MM.1S (cell line): ENCODE data around the gene RPGR.

Experiments used
- EZH2 ChIP-seq: fragments of 300-600 bp; sonication (generic); optimal IDR thresholded peaks from 2 replicates; pipeline ENCODE3; 2017; ENCODE audit warnings: low read depth, mild to moderate bottlenecking, antibody characterized with exemption, low read length, mixed read lengths
- TF ChIP-seq, protein P1 (sequence below): fragments of 300-600 bp; sonication (generic); IDR thresholded peaks from 2 replicates; pipeline ENCODE4 v1.5.1; 2016; ENCODE audit warnings: antibody characterized with exemption, low read length, mixed read lengths

DNA sequence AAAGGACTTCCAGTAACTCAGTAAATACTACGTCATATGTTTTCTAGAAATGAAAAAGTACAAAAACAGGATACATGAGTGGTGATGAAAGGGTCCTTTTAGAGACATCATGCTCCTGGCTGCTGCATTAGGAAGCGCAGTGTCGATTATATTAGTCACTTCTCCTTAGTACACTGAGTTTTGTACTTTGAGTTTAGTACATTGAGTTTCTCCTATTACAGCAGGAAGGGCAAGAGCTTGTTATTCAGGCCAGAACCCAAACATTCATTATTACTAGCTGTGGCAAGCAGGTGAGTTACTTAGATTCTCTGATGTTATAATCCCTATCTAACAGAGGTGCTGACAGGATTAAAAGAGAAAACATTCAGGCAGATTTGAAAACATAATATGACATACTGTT, 21.3 kb downstream of the RPGR start:
- TF ChIP-seq, protein P1, sequence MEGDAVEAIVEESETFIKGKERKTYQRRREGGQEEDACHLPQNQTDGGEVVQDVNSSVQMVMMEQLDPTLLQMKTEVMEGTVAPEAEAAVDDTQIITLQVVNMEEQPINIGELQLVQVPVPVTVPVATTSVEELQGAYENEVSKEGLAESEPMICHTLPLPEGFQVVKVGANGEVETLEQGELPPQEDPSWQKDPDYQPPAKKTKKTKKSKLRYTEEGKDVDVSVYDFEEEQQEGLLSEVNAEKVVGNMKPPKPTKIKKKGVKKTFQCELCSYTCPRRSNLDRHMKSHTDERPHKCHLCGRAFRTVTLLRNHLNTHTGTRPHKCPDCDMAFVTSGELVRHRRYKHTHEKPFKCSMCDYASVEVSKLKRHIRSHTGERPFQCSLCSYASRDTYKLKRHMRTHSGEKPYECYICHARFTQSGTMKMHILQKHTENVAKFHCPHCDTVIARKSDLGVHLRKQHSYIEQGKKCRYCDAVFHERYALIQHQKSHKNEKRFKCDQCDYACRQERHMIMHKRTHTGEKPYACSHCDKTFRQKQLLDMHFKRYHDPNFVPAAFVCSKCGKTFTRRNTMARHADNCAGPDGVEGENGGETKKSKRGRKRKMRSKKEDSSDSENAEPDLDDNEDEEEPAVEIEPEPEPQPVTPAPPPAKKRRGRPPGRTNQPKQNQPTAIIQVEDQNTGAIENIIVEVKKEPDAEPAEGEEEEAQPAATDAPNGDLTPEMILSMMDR = no peak
- no peak for TF ChIP-seq EZH2
